Stimulated activated CD4-positive, alpha-beta T cell treated with anti-CD3 and anti-CD28 coated beads, Interleukin-4, amount 100 ng/mL, for 4 hours (primary cell): ENCODE data around the gene SHISAL2B.
"Not testable (repeated sequence)": the region's sequence is repeated elsewhere in the genome, so short reads cannot be mapped to it uniquely, and the experiment has no call there.

ENCODE experiments used
- DNase-seq, 2 experiments: peaks; one replicate each; pipeline ENCODE4 v3.0.0-alpha.2; 2020

Gene SHISAL2B

DNA sequence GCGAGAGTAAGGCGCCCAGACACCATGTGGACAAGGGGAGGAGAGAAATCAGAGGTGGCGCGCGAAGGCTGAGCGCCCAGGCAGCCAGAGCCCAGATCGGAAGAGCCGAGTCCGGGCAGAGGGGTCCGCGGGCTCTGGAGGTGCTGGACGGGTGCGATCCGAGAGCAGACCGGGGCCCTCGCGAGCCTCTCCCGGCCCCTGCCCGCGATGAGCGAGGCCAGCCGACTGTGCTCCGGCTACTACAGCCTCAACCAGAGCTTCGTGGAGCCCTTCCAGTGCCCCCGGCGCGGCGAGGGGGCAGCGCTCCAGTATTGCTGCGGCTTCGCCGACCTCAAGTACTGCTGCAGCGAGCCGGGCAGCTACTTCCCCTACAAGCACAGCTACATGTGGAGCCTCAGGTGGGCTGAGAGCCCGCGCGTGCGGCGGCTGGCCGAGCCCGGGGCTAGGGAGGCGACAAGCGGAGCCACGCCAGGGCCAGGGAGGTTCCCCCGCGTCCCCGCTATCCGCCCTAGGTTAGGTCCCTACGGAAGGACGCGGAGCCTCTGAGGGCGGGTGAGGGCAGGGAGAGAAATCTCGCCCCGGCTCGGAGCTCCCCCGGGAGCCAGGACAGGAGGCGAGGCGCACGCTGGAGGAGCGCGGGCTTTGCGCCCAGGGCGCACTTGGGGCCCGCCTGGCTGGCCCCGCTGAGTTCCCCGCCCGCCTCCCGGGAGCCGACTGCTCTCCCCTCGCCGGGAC, at the start of gene SHISAL2B:
SHISAL2B (plus strand) TSS at position 87 of the 735 bp plus-strand sequence; CDS start at position 208, 121 bp downstream.
- DNase-seq, result no peak

GRCh38 chr5:64644831-64645230, 45.5 kb upstream of the SHISAL2B start:
- no peak for DNase-seq

DNA sequence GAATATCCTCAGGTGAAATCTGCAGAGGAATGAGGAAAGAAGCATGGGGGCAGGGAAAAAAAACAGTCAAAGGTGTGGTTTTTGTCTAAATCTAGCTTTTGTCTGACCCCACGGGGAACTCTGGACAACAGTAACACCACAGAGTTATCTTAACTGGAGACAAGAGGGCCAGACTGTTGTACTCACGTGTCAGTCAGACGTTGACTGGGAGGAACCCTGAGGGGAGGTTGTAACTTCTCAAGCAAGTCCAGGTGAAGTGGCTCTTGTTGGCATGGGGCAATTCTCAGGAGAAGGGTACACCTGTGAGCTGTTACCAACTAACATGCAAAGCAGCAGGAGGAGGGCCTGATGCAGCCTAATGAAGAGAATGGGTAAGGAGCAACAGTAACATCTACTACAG, 44.1 kb upstream of the SHISAL2B start:
- DNase-seq, result no peak

DNA sequence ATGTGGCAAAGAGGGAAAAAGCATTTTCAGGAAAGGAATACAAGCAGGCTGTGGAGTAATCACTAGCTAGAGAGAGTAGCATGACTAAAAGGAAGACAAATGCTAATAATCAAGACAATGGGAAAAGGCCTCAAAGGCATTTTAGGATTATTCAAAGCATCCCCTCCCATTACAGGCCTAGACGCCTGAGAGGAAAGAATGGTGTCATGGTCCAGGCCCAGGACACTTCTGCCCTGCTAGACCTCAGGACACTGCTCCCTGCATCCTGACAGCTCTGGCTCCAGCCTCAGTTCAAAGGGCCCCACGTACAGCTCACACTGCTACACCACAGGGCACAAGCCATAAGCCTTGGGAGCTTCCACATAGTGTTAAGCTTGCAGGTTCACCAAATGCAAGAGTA, 40.8 kb upstream of the SHISAL2B start:
- no peak for DNase-seq

DNA sequence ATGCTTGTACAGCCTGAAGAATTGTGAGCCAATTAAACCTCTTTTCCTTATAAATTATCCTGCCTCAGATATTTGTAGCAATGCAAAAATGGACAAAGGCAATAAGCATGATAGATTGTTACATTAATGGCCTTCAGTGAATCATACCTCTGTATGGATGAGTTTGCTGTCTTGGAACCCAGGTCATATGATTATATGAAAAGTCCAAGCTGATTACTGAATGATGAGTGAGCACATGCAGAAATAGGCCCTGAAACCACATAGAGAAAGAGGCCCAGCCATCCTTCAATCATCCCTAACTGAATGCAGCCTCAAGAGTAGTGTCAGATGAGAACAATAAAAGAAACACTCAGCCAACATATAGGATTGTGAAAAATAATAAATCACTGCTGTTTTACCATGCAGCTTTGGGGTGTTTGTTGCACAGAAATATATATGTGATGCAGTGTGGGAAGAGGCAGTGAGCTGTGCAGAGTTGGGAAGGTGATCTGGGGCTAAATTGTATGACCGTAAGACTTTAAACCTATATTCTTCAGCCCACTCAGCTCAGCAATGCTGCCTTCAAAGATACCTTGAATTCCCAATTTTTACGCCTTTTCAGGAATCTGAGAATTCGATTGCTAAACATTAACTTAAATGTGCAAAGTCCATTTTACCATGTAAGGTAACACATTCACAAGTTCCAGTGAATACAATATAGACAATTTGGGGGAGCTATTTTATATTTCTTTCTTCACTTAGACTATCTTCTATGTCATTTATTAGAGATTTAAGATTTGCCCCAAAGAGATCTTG, 36.3 kb upstream of the SHISAL2B start:
- DNase-seq, result no peak

GRCh38 chr5:64654561-64654938, 35.8 kb upstream of the SHISAL2B start:
- DNase-seq, result no peak

- no peak for DNase-seq
These were observed 34.7 kb upstream of the SHISAL2B start for GRCh38 chr5:64655596-64655995.

DNA sequence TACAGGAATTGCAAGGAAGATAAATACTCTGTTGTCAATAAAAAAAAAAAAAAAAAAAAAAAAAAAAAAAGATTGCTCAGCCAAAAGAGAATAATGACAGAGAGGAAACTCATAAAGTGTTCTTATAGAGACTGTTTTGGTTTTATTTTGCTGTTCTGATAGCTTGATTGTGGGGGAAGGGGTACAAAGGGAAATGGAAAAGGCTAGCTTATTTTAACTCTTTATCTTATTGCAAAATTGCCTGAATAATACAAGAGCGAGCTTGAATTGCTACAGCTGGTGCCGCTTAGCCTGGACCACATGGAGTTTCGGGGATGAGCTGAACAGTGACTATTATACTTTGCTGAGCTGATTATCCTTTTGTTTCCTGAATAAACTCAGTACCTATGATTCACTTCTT, 31.0 kb upstream of the SHISAL2B start:
- no peak for DNase-seq

- not testable (repeated sequence) for DNase-seq
These were observed 27.1 kb upstream of the SHISAL2B start for GRCh38 chr5:64663181-64663580.

- no peak for DNase-seq
These were observed 25.1 kb upstream of the SHISAL2B start for GRCh38 chr5:64665243-64665642.

DNA sequence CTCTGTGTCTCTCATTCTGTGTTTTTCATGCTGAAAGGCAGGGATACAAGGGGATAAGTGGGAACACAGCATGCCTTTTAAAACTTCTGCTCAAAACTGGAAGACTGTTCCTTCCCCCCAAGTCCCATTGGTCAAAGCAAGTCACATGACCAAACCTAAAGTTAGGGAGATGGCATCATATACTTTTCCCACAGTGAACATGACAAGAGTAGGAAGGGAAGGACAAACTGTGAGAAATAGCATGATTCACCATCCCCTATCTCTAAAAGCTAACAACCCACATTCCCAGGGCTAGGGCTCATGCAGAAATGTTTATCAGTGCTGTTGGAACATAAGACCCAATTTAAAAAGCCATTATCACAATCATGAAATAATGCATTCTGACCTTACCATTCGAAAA, 24.2 kb upstream of the SHISAL2B start:
- no peak for DNase-seq

DNA sequence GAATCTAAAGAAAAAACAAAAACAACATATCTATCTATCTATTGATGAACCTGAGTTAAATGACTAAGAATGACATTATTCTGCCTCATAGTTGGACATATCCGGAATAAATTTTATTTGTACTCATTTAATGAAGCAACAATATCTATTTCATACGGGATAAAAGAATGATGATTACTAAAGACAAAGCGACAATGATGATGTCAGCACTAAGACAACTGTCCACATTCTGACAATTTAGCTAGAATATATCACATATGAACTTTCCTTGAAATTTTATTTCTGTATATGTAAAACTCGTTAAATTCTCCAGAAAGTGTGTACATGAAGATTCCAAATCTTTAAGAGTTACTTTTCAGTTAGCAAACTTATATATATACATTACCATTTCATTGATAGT, 23.2 kb upstream of the SHISAL2B start:
- no peak for DNase-seq

GRCh38 chr5:64670277-64670676, 20.0 kb upstream of the SHISAL2B start:
- DNase-seq, result no peak

GRCh38 chr5:64671678-64672077, 18.6 kb upstream of the SHISAL2B start:
- no peak for DNase-seq

GRCh38 chr5:64678374-64678773, 11.9 kb upstream of the SHISAL2B start:
- DNase-seq, result no peak

DNA sequence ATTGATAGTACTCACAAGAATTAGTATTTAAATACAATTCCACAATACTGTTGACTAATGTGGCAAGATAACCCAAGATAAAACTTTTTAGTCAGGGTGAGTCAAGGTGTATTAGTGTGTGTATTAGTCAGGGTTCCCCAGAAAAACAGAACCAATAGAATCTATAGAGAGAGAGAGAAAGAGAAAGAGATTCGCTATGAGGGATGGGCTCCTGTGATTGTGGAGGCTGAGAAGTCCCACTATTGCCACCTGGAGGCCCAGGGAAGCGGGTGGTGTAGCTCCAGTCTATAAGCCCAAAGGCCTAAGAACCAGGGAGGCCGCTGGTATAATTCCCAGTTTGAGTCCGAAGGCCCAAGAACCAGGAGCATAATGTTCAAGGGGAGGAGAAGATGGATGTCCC, 10.0 kb upstream of the SHISAL2B start:
- no peak for DNase-seq

DNA sequence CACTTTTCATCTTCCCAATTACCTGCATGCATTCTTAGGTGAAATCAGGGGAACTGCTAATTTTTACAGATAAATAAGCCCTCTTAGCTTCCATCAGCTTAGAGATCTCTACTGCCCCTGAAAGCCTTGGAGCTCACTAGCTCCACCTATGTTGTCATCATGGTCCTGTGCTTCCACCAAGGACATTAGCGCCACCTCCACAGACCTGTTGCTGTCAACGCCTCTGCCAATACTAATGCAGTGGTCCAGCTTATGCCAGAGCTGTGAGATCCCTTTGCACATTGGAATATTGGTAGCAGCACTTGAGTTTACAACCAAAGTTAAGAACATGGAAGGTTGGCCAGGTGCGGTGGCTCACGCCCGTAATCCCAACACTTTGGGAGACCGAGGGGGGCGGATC, 7.7 kb upstream of the SHISAL2B start:
- no peak for DNase-seq

DNA sequence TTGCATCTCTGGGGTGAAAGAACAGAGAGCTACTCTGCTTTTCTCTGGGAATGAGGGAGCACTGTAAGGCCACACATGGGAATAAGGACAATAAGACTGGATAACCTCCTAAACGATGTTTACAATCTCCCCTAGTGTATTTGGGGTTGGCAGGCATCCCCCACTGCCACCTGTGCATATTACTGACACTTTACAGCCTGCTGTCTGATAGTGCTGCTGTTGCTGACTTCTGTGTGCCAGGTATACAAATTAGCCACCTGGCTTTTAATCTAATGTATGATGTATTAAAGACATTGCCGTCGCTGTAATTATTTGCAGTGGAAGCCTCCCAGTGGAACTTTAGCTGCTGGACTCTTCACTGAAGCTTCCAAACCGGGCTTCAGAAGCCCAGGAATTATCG, 4.4 kb upstream of the SHISAL2B start:
- no peak for DNase-seq

- no peak for DNase-seq
These were observed 1.9 kb upstream of the SHISAL2B start for GRCh38 chr5:64688391-64688790.

- no peak for DNase-seq
These were observed 1.3 kb upstream of the SHISAL2B start for GRCh38 chr5:64688965-64689364.

DNA sequence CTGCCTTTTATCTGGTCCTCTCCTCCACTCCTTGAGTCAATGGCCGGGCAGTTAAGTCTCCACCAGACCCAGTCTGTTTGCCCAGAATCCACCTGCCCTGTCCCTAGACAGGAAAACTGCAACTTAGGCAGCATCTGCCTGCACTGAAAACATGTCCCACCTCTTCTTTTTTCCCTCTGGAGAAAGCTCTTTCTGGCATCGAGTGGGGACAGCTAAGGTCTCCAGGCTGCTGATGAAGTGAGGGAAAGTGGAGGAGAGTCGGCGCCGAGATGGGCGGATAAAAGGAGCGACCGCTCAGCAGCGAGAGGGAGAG, 243 bp upstream of the SHISAL2B start:
- DNase-seq, result no peak

DNA sequence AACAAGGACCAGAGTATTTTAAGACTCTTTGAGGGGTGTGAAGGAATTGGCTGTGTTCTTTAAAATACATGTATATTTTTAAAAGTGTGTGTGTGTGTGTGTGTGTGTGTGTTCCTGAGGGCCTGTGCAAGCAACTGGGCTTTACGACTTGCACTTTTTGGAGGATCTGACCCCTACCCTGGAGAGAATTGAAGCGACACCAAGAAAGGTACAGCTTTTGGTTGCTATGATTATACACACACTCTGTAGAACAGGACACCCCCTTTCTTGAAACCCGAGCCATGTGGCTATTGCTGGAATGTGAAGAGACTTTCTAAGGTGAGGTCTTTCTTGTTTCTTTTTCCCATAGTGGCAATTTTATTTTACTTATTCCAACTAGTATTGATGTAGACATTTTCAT, 988 bp downstream of the SHISAL2B start:
- DNase-seq, result no peak

GRCh38 chr5:64693636-64694035, 3.3 kb downstream of the SHISAL2B start:
- no peak for DNase-seq

DNA sequence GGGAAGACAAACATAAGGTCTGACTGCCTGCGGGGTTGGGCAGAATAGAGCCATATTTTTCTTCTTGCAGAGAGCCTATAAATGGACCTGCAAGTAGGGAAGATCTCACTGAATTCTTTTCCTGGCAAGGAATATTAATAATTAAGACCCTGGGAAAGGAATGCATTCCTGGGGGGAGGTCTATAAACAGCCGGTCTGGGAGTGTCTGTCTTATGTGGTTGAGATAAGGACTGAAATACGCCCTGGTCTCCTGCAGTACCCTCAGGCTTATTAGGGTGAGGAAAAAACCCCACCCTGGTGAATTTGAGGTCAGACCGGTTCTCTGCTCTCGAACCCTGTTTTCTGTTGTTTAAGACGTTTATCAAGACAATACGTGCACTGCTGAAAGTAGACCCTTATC, 6.1 kb downstream of the SHISAL2B start:
- DNase-seq, result not testable (repeated sequence)

DNA sequence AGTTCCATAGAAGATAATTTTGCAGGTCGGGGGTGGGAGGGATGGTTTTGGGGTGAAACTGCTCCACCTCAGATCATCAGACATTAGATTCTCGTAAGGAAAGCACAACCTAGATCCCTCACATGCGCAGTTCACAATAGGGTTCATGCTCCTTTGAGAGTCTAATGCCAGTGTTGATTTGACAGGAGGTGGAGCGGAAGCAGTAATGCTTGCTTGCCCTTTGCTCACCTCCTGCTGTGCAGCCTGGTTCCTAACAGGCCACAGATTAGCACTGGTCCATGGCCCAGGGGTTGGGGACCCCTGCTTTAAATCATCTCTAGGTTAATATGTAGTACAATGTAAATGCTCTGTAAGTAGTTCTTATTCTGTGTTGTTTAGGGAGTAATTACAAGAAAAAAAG, 10.5 kb downstream of the SHISAL2B start:
- DNase-seq, result no peak
